ENCODE results near the gene UGT1A8. TPM values are rescaled to one million over a fixed set of nuclear protein-coding genes. Genes with fewer than 3 reads are reported as not detected.

UGT1A8 gene
- total and polyA plus RNA-seq, 2 donors from 2014 or later: 30.0 TPM; not detected in 1

GRCh38 chr2:233758849-233759248 is 141.4 kb downstream of the UGT1A8 start:
- intact Hi-C loops (cut with DNase I): no loop called here
- TF ChIP-seq CTCF (IDR thresholded peaks at IDR 0.05; ENCODE audit: borderline replicate concordance, extremely low read depth, insufficient read depth): no peak
- FAIRE-seq (no peak), DNase-seq (no peak)
- Histone ChIP-seq H3K36me3 (ENCODE audit: control insufficient read depth in 2 of 3, insufficient read depth in 3 of 3, low read length in 3 of 3) (no peaks in the 10 kb centered on the region), H3K27me3 (ENCODE audit: control insufficient read depth, insufficient read depth, low read length) (no peaks in the 10 kb centered on the region), H3K4me1 (ENCODE audit: control insufficient read depth in 2 of 3, insufficient read depth in 2 of 3, low read depth in 1 of 3, low read length in 3 of 3) (peaks cover 0 to 2% (median 0%) of the 10 kb centered on the region in 3 donors), H3K27ac (ENCODE audit: low read depth in 2 of 2, low read length in 2 of 2) (no peak overlapping the region), H3K4me3 (ENCODE audit: low read length in 3 of 3) (no peak overlapping the region), H3K9ac (ENCODE audit: low read length in 3 of 3) (no peak overlapping the region), H3K9me3 (ENCODE audit: control insufficient read depth in 2 of 3, insufficient read depth in 1 of 3, low read length in 3 of 3) (no peaks in the 10 kb centered on the region)

DNA sequence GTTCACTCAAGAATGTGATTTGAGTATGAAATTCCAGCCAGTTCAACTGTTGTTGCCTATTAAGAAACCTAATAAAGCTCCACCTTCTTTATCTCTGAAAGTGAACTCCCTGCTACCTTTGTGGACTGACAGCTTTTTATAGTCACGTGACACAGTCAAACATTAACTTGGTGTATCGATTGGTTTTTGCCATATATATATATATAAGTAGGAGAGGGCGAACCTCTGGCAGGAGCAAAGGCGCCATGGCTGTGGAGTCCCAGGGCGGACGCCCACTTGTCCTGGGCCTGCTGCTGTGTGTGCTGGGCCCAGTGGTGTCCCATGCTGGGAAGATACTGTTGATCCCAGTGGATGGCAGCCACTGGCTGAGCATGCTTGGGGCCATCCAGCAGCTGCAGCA is 142.6 kb downstream of the UGT1A8 start, which contains the start of gene UGT1A1:
TSS of gene UGT1A1 (plus strand) at position 228 of the 400 bp plus-strand sequence. CDS start at position 246, 18 bp downstream.
- Histone ChIP-seq H3K9ac (ENCODE audit: low read length in 3 of 3) (no peak within 1 kb of the TSS), H3K27me3 (ENCODE audit: control insufficient read depth, insufficient read depth, low read length) (no peaks in the 10 kb centered on the region), H3K36me3 (ENCODE audit: control insufficient read depth in 2 of 3, insufficient read depth in 3 of 3, low read length in 3 of 3) (no peaks in the 10 kb centered on the region), H3K9me3 (ENCODE audit: control insufficient read depth in 2 of 3, insufficient read depth in 1 of 3, low read length in 3 of 3) (no peaks in the 10 kb centered on the region), H3K27ac (ENCODE audit: low read depth in 2 of 2, low read length in 2 of 2) (peak within 1 kb of the TSS in 1 of 2 donors; percentile 16), H3K4me3 (ENCODE audit: low read length in 3 of 3) (no peak within 1 kb of the TSS), H3K4me1 (ENCODE audit: control insufficient read depth in 2 of 3, insufficient read depth in 2 of 3, low read depth in 1 of 3, low read length in 3 of 3) (peaks cover 0 to 2% (median 0%) of the 10 kb centered on the region in 3 donors)
- TF ChIP-seq CTCF (IDR thresholded peaks at IDR 0.05; ENCODE audit: borderline replicate concordance, extremely low read depth, insufficient read depth): no peak
- no peak for FAIRE-seq
- DNase-seq: no peak
- intact Hi-C loops (cut with DNase I): no loop called here

- Histone ChIP-seq H3K9me3 (ENCODE audit: control insufficient read depth in 2 of 3, insufficient read depth in 1 of 3, low read length in 3 of 3) (no peaks in the 10 kb centered on the region), H3K9ac (ENCODE audit: low read length in 3 of 3) (no peak overlapping the region)
- no peak for FAIRE-seq
These were observed 143.8 kb downstream of the UGT1A8 start for GRCh38 chr2:233761040-233761769.

More at GRCh38 chr2:233761040-233761769, 143.8 kb downstream of the UGT1A8 start:
- no peaks in the 10 kb centered on the region for H3K27me3 ChIP-seq (ENCODE audit: control insufficient read depth, insufficient read depth, low read length)
- peaks cover 0 to 2% (median 0%) of the 10 kb centered on the region in 3 donors for H3K4me1 ChIP-seq (ENCODE audit: control insufficient read depth in 2 of 3, insufficient read depth in 2 of 3, low read depth in 1 of 3, low read length in 3 of 3)
- no peak for TF ChIP-seq CTCF (IDR thresholded peaks at IDR 0.05; ENCODE audit: borderline replicate concordance, extremely low read depth, insufficient read depth)
- DNase-seq: no peak
- intact Hi-C loops (cut with DNase I): no loop called here
- no peak overlapping the region for H3K4me3 ChIP-seq (ENCODE audit: low read length in 3 of 3)
- H3K27ac ChIP-seq (ENCODE audit: low read depth in 2 of 2, low read length in 2 of 2): peak overlapping the region in 1 of 2 donors; percentile 44
- no peaks in the 10 kb centered on the region for H3K36me3 ChIP-seq (ENCODE audit: control insufficient read depth in 2 of 3, insufficient read depth in 3 of 3, low read length in 3 of 3)
